Neural cell (in vitro differentiated cells): ENCODE data around the gene TMEM184A. TPM values are rescaled to one million over a fixed set of nuclear protein-coding genes. Genes with fewer than 3 reads are reported as not detected.

Experiments used
- H2AFZ ChIP-seq: fragments of 200-600, 300-800 bp; sonication (generic), shearing (Covaris generic); 2 replicates; pipeline ENCODE4 v1.6.0; 2014; ENCODE audit warnings: low read depth, mild to moderate bottlenecking, antibody characterized with exemption, low read length, moderate library complexity
- H3F3A ChIP-seq: fragments of 200-600 bp; shearing (Covaris generic); 2 replicates; pipeline ENCODE4 v1.6.1; 2016; ENCODE audit warnings: mild to moderate bottlenecking, moderate library complexity, mixed read lengths, antibody characterized with exemption, low read length; ENCODE audit not compliant: insufficient read depth, poor library complexity, severe bottlenecking
- H3K27ac ChIP-seq: fragments of 200-600, 300-800 bp; sonication (generic), shearing (Covaris generic); 2 replicates; pipeline ENCODE4 v1.5.1; 2014; ENCODE audit warnings: mild to moderate bottlenecking, low read length, moderate library complexity
- H3K27me3 ChIP-seq: fragments of 300-800, 200-600 bp; sonication (generic), shearing (Covaris generic); 2 replicates; pipeline ENCODE4 v1.6.0; 2014; ENCODE audit warnings: mild to moderate bottlenecking, low read depth, low read length, moderate library complexity; ENCODE audit not compliant: insufficient read depth
- H3K36me3 ChIP-seq: fragments of 300-800, 200-600 bp; sonication (generic), shearing (Covaris generic); 2 replicates; pipeline ENCODE4 v1.5.1; 2014; ENCODE audit warnings: mild to moderate bottlenecking, antibody characterized with exemption, low read length, moderate library complexity; ENCODE audit not compliant: insufficient read depth
- H3K4me2 ChIP-seq: fragments of 300-800, 200-600 bp; sonication (generic), shearing (Covaris generic); 2 replicates; pipeline ENCODE4 v1.6.0; 2014; ENCODE audit warnings: mild to moderate bottlenecking, low read length
- H3K4me3 ChIP-seq: fragments of 300-800, 200-600 bp; sonication (generic), shearing (Covaris generic); 2 replicates; pipeline ENCODE4 v1.5.1; 2014; ENCODE audit warnings: mild to moderate bottlenecking, low read length, moderate library complexity
- H3K79me2 ChIP-seq: fragments of 200-600 bp; shearing (Covaris generic); replicated peaks from 2 replicates; pipeline ENCODE4 v1.6.0; 2014; ENCODE audit warnings: mild to moderate bottlenecking, low read length, moderate library complexity; ENCODE audit not compliant: insufficient read depth
- H3K9ac ChIP-seq: fragments of 300-800, 200-600 bp; sonication (generic), shearing (Covaris generic); 2 replicates; pipeline ENCODE4 v1.6.1; 2016; ENCODE audit warnings: mild to moderate bottlenecking, low read length, mixed read lengths
- H3K9me2 ChIP-seq: fragments of 200-600 bp; shearing (Covaris generic); 2 replicates; pipeline ENCODE4 v1.6.1; 2016; ENCODE audit warnings: mild to moderate bottlenecking, low read length, mixed read lengths; ENCODE audit not compliant: insufficient read depth
- H3K9me3 ChIP-seq: fragments of 200-600, 300-800 bp; sonication (generic), shearing (Covaris generic); 2 replicates; pipeline ENCODE4 v1.6.1; 2016; ENCODE audit warnings: mild to moderate bottlenecking, mixed run types, low read length, moderate library complexity, mixed read lengths
- H4K20me1 ChIP-seq: fragments of 200-600 bp; shearing (Covaris generic); 2 replicates; pipeline ENCODE4 v1.6.1; 2016; ENCODE audit warnings: mild to moderate bottlenecking, mixed run types; ENCODE audit not compliant: insufficient read depth
- EP300 ChIP-seq: fragments of 450-650 bp; conservative IDR thresholded peaks from 2 replicates; pipeline ENCODE4 v1.6.1; 2014; ENCODE audit warnings: antibody characterized with exemption, mild to moderate bottlenecking, moderate library complexity; ENCODE audit not compliant: poor library complexity, severe bottlenecking
- EZH2 ChIP-seq: fragments of 200-600, 300-800 bp; shearing (Covaris generic), sonication (generic); IDR thresholded peaks from 2 replicates; pipeline ENCODE4 v1.6.1; 2014; ENCODE audit warnings: antibody characterized with exemption, low read length, borderline replicate concordance, mild to moderate bottlenecking; ENCODE audit not compliant: insufficient read depth, poor library complexity, severe bottlenecking
- MXI1 ChIP-seq: fragments of 450-650 bp; conservative IDR thresholded peaks from 2 replicates; pipeline ENCODE4 v1.6.1; 2014; ENCODE audit warnings: antibody characterized with exemption, mild to moderate bottlenecking; ENCODE audit not compliant: poor library complexity, severe bottlenecking
- POLR2AphosphoS5 ChIP-seq: IDR thresholded peaks from 2 replicates; pipeline ENCODE4 v1.6.1; 2012
- RAD21 ChIP-seq: fragments of 450-650 bp; conservative IDR thresholded peaks from 2 replicates; pipeline ENCODE4 v1.6.1; 2014; ENCODE audit warnings: antibody characterized with exemption, mild to moderate bottlenecking, moderate library complexity
- SMC3 ChIP-seq: fragments of 450-650 bp; conservative IDR thresholded peaks from 2 replicates; pipeline ENCODE4 v1.6.1; 2014; ENCODE audit warnings: antibody characterized with exemption, mild to moderate bottlenecking, moderate library complexity; ENCODE audit not compliant: poor library complexity
- TAF1 ChIP-seq: IDR thresholded peaks from 2 replicates; pipeline ENCODE4 v1.6.1; 2012; ENCODE audit warnings: low read depth
- polyA plus RNA-seq: library from polyadenylated mRNA; depleted of rRNA; stranded (reverse); fragments of >200 nt; gene quantifications from 2 replicates; pipeline ENCODE4 v1.2.3, GENCODE V29; 2014
- TF ChIP-seq, protein P1 (sequence below): fragments of 450-650 bp; IDR thresholded peaks from 2 replicates; pipeline ENCODE4 v1.5.1; 2014; ENCODE audit warnings: antibody characterized with exemption, mild to moderate bottlenecking, moderate library complexity; ENCODE audit not compliant: poor library complexity, severe bottlenecking
- TF ChIP-seq, protein P2 (sequence below): IDR thresholded peaks from 2 replicates; pipeline ENCODE4 v1.6.1; 2012; ENCODE audit warnings: borderline replicate concordance

Gene TMEM184A
- polyA plus RNA-seq, 1 donor from 2014 or later = not detected

DNA sequence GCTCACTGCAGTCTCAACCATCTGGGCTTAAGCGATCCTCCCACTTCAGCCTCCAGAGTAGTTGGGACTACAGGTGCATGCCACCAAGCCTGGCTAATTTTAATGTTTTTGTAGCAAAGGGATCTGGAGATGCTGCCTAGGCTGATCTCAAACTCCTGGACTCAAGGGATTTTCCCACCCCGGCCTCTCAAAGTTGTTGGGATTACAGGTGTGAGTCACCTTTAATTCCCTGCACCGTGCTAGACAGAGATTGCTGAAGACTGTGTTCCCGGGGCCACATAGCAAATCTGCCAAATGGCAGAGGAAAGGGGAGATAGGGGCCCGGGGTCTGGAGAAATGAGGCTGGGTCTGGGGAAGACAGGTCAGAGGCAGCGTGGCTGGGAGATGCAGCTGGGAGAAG lies 34.5 kb upstream of the TMEM184A start:
- Histone ChIP-seq H4K20me1 (no peaks in the 10 kb centered on the region), H3K79me2 (no peaks in the 10 kb centered on the region), H3F3A (no peaks in the 10 kb centered on the region), H3K4me3 (no peak overlapping the region), H3K9me3 (no peaks in the 10 kb centered on the region), H3K27ac (no peak overlapping the region), H2AFZ (no peak overlapping the region), H3K9me2 (no peaks in the 10 kb centered on the region), H3K36me3 (no peaks in the 10 kb centered on the region), H3K4me2 (no peak overlapping the region), H3K27me3 (no peaks in the 10 kb centered on the region), H3K9ac (no peak overlapping the region)
- no peak for TF ChIP-seq MXI1
- TF ChIP-seq, protein P1, sequence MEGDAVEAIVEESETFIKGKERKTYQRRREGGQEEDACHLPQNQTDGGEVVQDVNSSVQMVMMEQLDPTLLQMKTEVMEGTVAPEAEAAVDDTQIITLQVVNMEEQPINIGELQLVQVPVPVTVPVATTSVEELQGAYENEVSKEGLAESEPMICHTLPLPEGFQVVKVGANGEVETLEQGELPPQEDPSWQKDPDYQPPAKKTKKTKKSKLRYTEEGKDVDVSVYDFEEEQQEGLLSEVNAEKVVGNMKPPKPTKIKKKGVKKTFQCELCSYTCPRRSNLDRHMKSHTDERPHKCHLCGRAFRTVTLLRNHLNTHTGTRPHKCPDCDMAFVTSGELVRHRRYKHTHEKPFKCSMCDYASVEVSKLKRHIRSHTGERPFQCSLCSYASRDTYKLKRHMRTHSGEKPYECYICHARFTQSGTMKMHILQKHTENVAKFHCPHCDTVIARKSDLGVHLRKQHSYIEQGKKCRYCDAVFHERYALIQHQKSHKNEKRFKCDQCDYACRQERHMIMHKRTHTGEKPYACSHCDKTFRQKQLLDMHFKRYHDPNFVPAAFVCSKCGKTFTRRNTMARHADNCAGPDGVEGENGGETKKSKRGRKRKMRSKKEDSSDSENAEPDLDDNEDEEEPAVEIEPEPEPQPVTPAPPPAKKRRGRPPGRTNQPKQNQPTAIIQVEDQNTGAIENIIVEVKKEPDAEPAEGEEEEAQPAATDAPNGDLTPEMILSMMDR = no peak
- TF ChIP-seq POLR2AphosphoS5 = no peak

DNA sequence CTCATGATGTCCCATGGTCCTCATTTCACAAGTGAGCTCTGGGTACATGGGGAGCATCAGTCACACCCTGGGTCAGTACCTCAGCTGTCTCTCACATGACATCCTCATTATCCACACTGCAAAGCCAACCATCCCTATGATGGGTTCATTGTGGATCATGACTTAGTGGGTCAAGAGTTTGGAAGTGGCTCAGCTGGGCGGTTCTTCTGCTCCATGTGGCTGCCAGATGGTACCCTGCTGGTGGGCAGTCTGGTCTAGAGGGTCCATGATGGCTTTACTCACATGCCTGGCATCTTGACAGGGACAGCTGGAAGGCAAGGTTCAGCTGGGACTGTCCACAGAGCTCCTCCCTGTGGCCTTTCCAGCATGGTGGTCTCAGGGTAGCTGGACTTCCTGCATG lies 33.0 kb upstream of the TMEM184A start:
- Histone ChIP-seq H3F3A (no peaks in the 10 kb centered on the region), H3K27me3 (no peaks in the 10 kb centered on the region), H3K9me2 (no peaks in the 10 kb centered on the region), H3K4me3 (no peak overlapping the region), H3K9me3 (no peaks in the 10 kb centered on the region), H2AFZ (no peak overlapping the region), H3K27ac (no peak overlapping the region), H3K4me2 (no peak overlapping the region), H3K9ac (no peak overlapping the region), H3K36me3 (no peaks in the 10 kb centered on the region), H4K20me1 (no peaks in the 10 kb centered on the region), H3K79me2 (no peaks in the 10 kb centered on the region)
- TF ChIP-seq MXI1 = no peak
- TF ChIP-seq RAD21 = no peak
- TF ChIP-seq, protein P2, sequence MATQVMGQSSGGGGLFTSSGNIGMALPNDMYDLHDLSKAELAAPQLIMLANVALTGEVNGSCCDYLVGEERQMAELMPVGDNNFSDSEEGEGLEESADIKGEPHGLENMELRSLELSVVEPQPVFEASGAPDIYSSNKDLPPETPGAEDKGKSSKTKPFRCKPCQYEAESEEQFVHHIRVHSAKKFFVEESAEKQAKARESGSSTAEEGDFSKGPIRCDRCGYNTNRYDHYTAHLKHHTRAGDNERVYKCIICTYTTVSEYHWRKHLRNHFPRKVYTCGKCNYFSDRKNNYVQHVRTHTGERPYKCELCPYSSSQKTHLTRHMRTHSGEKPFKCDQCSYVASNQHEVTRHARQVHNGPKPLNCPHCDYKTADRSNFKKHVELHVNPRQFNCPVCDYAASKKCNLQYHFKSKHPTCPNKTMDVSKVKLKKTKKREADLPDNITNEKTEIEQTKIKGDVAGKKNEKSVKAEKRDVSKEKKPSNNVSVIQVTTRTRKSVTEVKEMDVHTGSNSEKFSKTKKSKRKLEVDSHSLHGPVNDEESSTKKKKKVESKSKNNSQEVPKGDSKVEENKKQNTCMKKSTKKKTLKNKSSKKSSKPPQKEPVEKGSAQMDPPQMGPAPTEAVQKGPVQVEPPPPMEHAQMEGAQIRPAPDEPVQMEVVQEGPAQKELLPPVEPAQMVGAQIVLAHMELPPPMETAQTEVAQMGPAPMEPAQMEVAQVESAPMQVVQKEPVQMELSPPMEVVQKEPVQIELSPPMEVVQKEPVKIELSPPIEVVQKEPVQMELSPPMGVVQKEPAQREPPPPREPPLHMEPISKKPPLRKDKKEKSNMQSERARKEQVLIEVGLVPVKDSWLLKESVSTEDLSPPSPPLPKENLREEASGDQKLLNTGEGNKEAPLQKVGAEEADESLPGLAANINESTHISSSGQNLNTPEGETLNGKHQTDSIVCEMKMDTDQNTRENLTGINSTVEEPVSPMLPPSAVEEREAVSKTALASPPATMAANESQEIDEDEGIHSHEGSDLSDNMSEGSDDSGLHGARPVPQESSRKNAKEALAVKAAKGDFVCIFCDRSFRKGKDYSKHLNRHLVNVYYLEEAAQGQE = no peak
- no peak for TF ChIP-seq EP300
- no peak for TF ChIP-seq TAF1
- TF ChIP-seq, protein P1 = no peak
- no peak for TF ChIP-seq POLR2AphosphoS5
- TF ChIP-seq EZH2 = no peak
- no peak for TF ChIP-seq SMC3
